HG03354 (cell line): ENCODE measurements around the gene ZGPAT.
"Not testable (repeated sequence)": the region's sequence is repeated elsewhere in the genome, so short reads cannot be mapped to it uniquely, and the experiment has no call there.

Experiments used
- ATAC-seq: cut with Tn5 transposase; IDR thresholded peaks from one replicate; pipeline ENCODE4 v1.9.1; 2021; ENCODE audit warnings: mild to moderate bottlenecking; ENCODE audit not compliant: unreplicated experiment, poor library complexity, severe bottlenecking

Gene ZGPAT

DNA sequence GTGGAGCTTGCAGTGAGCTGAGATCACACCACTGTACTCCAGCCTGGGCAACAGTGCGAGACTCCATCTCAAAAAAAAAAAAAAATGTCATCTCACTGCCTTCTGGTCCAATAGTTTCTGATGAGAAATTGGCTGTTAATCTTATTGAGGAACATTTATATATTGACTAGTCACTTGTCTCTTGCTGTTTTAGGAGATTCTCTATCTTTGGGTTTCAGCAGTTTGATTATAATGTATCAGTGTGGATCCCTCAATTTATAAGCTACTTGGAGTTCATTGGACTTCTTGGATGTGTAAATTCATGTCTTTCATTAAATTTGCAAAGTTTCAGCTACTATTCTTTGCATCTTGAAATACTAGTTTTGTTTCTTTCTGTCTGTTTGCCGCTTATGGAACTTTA lies 11.2 kb downstream of the ZGPAT start:
- no peak for ATAC-seq

- not testable (repeated sequence) for ATAC-seq
Observed at GRCh38 chr20:63722967-63723622, 15.3 kb downstream of the ZGPAT start.

- not testable (repeated sequence) for ATAC-seq
Observed at GRCh38 chr20:63730189-63730733, 22.4 kb downstream of the ZGPAT start.

DNA sequence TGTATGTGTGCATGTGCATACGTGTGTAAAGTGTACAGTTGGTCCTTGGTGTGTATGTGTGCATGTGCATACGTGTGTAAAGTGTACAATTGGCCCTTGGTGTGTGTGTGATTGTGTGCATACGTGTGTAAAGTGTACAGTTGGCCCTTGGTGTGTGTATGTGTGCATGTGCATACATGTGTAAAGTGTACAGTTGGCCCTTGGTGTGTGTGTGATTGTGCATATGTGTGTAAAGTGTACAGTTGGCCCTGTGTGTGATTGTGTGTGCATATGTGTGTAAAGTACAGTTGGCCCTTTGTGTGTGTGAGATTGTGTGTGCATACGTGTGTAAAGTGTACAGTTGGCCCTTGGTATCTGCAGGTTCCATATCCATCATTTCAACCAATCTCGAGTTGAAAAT lies 23.6 kb downstream of the ZGPAT start:
- no peak for ATAC-seq

DNA sequence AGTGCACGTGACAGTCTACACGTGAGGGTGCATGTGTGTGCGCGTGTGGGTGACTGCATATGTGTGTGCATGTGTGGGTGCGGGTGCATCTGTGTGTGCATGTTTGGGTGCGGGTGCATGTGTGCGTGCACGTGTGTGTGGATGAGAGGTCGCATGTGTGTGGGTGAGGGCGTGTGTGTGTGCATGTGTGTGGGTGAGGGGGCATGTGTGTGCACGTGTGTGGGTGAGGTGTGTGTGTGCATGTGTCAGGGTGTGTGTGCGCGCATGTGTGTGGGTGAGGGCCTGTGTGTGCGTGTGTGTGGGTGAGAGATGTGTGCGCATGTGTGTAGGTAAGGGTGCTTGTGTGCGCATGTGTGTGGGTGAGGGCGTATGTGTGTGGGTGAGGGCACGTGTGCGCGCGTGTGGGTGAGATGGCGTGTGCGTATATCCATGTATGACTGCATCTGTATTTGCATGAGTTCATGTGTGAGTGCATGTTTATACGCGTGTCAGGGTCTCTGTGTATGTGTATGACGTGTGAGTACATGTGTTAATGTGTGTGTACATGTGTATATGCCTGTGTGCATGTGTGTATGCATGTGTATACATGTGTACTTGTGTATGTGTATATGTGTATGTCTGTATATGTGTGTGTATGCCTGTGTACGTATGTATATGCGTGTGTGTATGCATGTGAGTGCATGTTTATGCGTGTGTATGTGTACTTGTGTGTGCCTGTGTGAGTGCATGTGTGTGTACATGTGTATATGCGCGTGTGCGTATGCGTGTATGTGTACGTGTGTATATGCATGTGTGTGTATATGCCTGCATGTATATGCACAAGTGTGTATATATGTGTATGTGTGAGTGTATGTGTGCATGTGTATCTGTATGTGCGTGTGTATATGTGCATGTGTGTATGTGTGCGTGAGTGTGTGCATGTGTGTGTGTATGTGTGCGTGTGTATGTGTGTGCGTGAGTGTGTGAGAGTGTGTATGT lies 24.6 kb downstream of the ZGPAT start:
- ATAC-seq = no peak

DNA sequence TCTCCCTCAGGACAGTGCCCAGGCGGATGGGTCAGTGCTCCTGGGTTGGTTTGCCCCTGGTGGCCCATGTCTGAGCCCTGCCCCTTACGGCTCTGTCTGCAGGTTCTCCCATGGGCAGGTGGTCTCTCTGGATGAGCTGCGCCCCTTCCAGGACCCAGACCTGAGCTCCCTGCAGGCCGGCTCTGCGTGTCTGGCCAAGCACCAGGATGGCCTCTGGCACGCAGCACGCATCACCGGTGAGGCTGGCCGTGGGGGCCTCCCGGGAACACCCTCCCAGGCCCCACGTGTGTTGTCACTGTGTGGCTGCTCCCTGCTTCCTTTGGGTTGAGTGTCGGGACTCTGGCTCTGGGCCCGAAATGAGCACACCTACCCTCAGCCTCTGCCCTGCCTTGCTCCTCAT lies 25.3 kb downstream of the ZGPAT start:
- ATAC-seq = no peak

GRCh38 chr20:63733579-63734081 lies 25.8 kb downstream of the ZGPAT start:
- ATAC-seq = no peak

- no peak for ATAC-seq
Observed at GRCh38 chr20:63734111-63734945, 26.5 kb downstream of the ZGPAT start.

GRCh38 chr20:63734946-63735858 lies 27.4 kb downstream of the ZGPAT start:
- ATAC-seq = no peak

DNA sequence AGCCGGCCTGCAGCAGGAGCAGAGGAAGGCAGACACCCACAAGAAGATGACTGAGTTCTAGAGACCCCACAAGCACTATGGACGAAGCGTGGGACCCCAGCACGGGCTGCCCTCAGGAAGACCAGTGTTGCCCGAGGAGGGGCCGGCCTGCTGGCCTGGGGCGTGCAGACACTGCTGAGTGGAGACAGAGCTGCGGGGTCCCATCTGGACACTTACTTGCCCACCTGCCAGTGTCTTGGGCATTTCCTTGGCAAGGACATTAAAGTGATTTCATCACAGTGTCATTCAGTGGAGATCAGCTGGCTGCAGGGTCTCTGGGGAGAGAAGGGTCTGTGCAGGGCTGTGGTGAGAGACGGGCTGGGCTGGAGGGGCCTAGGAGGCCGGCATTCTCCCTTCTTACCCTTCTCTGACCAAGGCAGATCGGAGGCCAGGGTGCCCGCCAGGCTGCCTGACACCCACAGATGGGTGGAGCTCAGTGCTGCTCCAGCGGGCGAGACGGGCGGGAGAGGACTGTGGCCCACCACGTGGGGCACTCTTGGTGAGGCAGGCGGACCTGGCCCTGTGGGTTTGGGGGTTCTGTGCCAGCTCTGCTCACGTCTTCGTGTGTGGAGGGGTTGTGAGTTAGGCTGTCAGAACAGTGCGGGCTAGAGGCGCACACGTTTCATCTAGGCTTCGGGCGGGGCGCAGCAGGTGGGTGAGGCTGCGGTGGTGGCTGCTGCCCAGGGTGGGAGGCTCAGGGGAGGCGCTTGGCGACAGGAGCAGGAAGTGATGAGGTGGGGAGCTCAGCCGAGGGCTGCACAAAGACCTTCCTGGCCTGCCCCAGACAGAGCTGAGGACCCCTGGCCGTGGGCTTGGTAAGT lies 28.2 kb downstream of the ZGPAT start, which contains the start of gene LIME1:
Gene LIME1 (plus strand): TSS at position 806 of the 860 bp plus-strand sequence. CDS start 886 bp downstream, outside the sequence.
- no peak for ATAC-seq

GRCh38 chr20:63736893-63737694 lies 29.3 kb downstream of the ZGPAT start:
- ATAC-seq = no peak

DNA sequence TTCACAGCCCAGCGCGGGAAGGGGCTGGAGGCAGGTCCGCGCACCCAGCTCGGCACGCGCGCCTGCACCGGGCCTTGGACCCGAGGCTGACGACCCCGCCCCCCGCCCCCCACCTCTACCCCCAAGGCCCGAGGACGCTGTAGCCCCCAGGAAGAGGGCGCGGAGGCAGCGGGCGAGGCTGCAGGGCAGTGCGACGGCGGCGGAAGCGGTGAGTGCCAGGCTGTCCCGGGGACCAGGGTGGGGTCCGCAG lies 29.8 kb downstream of the ZGPAT start:
- no peak for ATAC-seq

DNA sequence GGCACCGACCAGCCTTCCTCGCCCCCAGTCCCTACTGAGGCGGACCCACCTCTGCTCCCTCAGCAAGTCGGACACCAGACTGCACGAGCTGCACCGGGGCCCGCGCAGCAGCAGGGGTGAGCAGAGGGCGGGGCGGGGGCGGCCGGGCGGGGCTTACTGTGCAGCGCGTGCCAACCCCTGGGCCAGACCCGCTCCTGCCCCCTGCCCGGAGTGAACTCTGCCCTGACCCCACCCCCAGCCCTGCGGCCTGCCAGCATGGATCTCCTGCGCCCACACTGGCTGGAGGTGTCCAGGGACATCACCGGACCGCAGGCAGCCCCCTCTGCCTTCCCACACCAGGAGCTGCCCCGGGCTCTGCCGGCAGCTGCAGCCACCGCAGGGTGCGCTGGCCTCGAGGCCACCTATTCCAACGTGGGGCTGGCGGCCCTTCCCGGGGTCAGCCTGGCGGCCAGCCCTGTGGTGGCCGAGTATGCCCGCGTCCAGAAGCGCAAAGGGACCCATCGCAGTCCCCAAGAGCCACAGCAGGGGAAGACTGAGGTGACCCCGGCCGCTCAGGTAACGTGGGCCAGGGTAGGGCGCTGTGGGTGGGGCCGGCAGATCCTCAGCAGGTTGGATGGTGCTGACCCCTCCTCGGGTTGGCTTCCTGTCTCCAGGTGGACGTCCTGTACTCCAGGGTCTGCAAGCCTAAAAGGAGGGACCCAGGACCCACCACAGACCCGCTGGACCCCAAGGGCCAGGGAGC lies 30.3 kb downstream of the ZGPAT start:
- ATAC-seq = no peak

DNA sequence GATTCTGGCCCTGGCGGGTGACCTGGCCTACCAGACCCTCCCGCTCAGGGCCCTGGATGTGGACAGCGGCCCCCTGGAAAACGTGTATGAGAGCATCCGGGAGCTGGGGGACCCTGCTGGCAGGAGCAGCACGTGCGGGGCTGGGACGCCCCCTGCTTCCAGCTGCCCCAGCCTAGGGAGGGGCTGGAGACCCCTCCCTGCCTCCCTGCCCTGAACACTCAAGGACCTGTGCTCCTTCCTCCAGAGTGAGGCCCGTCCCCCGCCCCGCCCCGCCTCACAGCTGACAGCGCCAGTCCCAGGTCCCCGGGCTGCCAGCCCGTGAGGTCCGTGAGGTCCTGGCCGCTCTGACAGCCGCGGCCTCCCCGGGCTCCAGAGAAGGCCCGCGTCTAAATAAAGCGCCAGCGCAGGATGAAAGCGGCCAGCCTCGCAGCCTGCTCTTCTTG lies 30.9 kb downstream of the ZGPAT start:
- ATAC-seq = no peak

DNA sequence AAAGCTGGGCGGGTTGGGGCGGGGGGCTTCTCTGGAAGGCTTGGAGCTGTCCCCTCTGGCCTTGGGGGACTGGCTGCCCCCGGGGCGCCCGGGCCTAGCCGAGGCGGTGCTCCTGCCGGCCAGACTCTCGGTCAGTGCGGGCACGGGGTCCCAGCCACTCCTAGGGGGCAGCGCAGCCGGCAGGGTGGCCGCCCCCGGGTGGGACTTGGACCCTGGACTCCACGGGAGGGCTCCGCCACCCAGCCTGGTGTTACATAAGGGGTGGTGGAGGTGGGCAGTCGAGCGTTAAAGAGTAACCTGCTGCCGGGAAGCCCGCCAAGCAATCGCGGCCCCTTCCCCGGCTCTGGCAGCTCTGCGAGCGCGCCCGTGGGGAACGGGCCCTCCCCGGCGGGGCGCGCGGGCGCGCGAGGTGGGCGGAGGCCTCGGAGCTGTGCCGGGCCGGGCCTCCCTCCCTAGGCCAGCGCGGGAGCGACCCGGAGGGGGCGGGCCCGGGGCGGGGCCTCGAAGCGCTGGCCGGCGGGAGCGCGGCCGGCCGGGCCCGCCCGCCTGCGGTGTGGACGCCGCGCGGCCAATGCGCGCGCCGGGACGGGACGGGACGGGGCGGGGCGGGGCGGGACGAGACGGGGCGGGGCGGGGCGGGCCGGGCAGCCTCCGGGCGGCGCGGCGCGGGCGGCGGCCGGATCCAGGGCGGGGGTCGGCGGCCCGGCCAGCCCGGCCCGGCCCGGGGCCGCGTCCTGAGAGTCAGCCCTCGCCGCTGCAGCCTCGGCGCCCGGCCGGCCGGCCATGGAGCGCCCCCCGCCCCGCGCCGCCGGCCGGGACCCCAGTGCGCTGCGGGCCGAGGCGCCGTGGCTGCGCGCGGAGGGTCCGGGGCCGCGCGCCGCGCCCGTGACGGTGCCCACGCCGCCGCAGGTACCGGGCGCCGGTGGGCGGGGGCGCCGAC lies 31.6 kb downstream of the ZGPAT start, which contains the start of gene SLC2A4RG:
Gene SLC2A4RG (plus strand): TSS at position 647 of the 940 bp plus-strand sequence. CDS start 137 bp downstream, at position 784.
- ATAC-seq = peak; percentile 38
